ENCODE results near the gene P2RY4.

DNA sequence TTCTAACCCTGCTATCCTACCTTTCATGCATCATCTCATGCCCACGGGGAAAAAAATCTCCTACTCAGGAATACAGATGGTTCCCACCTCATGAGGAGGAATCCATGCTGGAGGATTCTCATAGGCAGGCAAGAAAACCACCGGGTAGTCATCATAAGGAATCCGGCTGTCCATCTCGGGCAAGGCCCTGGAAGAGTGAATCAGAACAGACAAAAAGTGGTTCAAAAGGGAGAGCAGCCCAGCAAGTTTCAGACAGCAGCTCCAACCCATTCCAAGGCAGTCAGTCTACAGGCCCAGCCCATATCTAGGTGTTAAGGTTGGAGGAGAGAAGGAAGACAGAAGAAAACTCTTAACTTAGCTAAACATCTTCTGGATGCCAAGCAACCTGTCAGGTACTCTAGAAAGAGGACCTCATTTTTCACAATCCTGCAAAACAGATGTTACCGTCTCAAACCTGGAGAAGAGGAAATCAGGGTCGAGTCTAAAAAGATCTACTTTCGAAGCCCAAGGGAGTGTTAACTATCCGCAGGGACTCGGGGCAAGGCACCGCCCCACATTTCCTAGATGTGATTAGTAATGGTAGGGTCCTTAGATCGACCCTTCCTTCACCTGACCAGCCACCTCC is 29.3 kb upstream of the P2RY4 start:
- TF ChIP-seq, protein P1, sequence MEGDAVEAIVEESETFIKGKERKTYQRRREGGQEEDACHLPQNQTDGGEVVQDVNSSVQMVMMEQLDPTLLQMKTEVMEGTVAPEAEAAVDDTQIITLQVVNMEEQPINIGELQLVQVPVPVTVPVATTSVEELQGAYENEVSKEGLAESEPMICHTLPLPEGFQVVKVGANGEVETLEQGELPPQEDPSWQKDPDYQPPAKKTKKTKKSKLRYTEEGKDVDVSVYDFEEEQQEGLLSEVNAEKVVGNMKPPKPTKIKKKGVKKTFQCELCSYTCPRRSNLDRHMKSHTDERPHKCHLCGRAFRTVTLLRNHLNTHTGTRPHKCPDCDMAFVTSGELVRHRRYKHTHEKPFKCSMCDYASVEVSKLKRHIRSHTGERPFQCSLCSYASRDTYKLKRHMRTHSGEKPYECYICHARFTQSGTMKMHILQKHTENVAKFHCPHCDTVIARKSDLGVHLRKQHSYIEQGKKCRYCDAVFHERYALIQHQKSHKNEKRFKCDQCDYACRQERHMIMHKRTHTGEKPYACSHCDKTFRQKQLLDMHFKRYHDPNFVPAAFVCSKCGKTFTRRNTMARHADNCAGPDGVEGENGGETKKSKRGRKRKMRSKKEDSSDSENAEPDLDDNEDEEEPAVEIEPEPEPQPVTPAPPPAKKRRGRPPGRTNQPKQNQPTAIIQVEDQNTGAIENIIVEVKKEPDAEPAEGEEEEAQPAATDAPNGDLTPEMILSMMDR (IDR thresholded peaks at IDR 0.05): no peak
- no peak for TF ChIP-seq ZFX (IDR thresholded peaks at IDR 0.05; ENCODE audit: borderline replicate concordance)
